ENCODE data around the gene MYH9.

The MYH9 gene

GRCh38 chr22:36329254-36330078, 58.3 kb downstream of the MYH9 start:
- peak; percentile 69 for DNase-seq

DNA sequence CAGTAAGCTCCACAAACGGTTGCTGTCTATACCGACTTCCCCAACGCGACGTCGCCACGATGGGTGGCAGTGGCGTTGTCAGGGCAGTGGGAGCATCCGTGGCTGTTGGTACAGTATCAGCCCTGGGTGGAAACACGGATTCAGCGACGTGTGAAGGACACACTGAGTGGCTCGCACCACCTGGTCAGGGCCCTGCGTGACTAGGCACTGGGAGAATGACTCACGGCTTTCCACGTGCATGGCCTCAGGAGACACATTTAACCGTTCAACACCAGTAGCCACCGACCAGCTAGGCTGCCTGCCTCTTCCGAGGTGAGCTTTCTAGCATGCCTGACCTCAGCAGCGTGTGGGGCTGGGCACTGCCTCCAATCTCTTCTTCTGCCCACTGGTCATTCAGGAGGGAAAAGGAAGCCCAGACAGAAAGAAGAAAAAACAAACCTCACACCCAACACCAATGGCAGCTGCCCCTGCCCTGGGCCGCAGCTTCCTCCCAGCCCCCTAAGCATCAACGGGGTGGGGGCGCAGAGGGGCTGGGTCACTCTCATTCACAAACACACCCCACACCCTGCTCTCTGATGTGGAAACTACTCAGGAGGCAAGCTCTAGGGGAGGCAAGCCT, 59.0 kb downstream of the MYH9 start:
- no peak for DNase-seq

DNA sequence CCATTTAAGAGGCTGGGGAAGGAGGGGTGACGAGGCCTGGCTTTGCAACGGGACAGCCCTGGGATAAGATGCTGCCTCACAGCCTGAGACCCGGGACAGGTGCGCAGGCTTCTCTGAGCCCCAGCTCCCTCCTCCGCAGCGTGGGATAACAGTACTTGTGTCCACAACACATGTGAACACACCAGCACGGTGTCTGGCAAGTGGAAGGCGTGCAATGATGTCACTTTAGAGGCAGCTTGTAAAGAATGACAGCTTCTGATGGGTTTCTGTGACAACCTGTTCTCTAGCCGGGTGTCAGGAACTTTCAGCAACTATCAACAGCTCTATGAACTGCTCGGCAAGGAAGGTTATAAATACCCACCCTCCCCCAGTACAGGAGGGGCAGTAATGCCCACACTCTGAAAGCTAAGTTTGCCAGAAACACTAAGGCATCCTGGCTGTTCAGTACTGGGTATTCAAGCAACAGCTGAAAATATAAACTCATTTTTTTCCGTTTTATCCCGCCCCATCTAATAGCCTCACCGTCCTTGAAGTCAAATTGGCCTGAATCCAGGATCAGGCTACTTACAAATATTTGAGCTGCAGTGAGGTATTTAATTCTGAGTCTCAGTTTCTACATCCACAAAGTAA, 59.7 kb downstream of the MYH9 start:
- DNase-seq = no peak

GRCh38 chr22:36326178-36327161, 61.3 kb downstream of the MYH9 start:
- DNase-seq = no peak

GRCh38 chr22:36325154-36326031, 62.4 kb downstream of the MYH9 start:
- no peak for DNase-seq

- no peak for DNase-seq
Observed at GRCh38 chr22:36324414-36324813, 63.4 kb downstream of the MYH9 start.

- DNase-seq = no peak
Observed at GRCh38 chr22:36323855-36324331, 63.9 kb downstream of the MYH9 start.

- DNase-seq = no peak
Observed at GRCh38 chr22:36323182-36323854, 64.4 kb downstream of the MYH9 start.

GRCh38 chr22:36322602-36322915, 65.2 kb downstream of the MYH9 start:
- DNase-seq = no peak

GRCh38 chr22:36321797-36322601, 65.8 kb downstream of the MYH9 start:
- DNase-seq = no peak

- DNase-seq = no peak
Observed at GRCh38 chr22:36320553-36320952, 67.2 kb downstream of the MYH9 start.

GRCh38 chr22:36319595-36320497, 67.9 kb downstream of the MYH9 start:
- no peak for DNase-seq

DNA sequence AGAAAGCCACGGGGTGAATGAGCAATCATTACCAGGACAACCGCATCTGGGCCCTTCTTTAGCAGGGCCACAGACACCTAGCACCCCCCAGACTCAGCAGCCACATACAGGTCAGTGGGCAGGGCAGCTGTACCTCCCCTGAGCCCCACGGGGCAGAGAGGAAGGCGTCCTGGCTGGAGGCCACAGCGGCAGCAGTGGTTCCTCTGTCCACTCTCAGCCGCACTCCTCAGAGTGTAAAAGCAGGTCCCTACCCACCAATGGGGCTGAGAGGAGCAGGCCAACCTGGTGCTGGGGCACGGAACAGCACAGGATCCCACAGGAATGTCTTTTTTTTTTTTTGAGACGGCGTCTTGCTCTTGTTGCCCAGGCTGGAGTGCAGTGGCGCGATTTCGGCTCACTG, 69.3 kb downstream of the MYH9 start:
- no peak for DNase-seq

GRCh38 chr22:36317658-36318271, 70.0 kb downstream of the MYH9 start:
- DNase-seq = no peak

DNA sequence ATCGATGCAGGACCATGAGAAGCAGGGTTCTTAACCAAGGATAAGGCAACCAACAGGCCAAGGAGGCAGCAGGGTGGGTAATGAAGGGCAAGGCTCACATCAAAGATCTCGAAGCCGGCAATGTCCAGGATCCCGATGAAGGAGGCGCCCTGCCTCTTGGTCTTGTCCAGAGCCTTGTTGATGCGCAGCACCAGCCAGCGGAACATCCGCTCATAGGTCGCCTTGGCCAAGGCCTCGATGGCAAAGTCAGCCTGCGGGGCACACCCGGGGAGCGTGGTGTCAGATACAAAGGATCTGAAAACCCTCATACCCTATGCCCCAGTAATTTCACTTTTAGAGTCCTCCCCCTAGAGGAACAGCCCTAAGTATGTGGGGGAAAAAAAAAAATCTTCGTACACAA, 71.3 kb downstream of the MYH9 start:
- DNase-seq = no peak

DNA sequence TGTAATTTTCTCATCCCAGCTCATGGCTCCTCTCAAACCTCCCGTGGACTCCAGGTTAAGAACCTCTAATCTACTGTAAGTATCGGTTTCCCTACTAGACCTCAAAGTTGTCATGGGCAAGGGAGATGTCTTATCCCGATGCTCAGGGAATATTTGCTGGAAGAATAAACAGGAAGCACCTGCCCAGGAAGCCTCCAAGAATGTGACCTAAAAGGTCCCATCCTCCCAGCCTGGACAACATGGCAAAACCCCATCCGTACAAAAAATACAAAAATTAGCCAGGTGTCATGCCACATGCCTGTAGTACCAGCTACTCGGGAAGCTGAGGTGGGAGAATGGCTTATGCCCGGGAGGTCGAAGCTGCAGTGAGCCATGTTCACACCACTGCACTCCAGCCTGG, 72.4 kb downstream of the MYH9 start:
- DNase-seq = no peak

- DNase-seq = no peak
Observed at GRCh38 chr22:36311386-36312085, 76.2 kb downstream of the MYH9 start.

GRCh38 chr22:36308880-36309279, 78.9 kb downstream of the MYH9 start:
- no peak for DNase-seq

Data from CD4-positive, alpha-beta T cell treated with Interleukin-10 for 1 hour (primary cell).